ENCODE measurements around the gene C7orf25. TPM values are rescaled to one million over a fixed set of nuclear protein-coding genes. Genes with fewer than 3 reads are reported as not detected.

The C7orf25 gene
- total RNA-seq: 2.1 TPM

- Histone ChIP-seq H3K9ac (ENCODE audit: low read depth in 1 of 3, low read length in 3 of 3) (peak within 1 kb of the TSS; percentile 81 to 84 (median 82)), H3K4me1 (ENCODE audit: control insufficient read depth in 3 of 3, insufficient read depth in 3 of 3, low read length in 3 of 3) (peaks cover 8 to 19% (median 11%) of the 10 kb centered on the region in 3 donors), H3K36me3 (ENCODE audit: control insufficient read depth in 3 of 3, insufficient read depth in 3 of 3, low read length in 3 of 3) (peaks cover 4 to 17% (median 14%) of the 10 kb centered on the region in 3 donors), H3K27me3 (ENCODE audit: control insufficient read depth in 3 of 3, insufficient read depth in 3 of 3, low read length in 3 of 3) (no peaks in the 10 kb centered on the region), H3K9me3 (ENCODE audit: control insufficient read depth in 3 of 3, low read length in 3 of 3) (no peaks in the 10 kb centered on the region), H3K4me3 (ENCODE audit: low read length in 3 of 3) (peak within 1 kb of the TSS; percentile 80 to 86 (median 82)), H3K27ac (ENCODE audit: low read depth, low read length) (peak within 1 kb of the TSS; percentile 45)
Observed at GRCh38 chr7:42911454-42912447, at the start of gene C7orf25. C7orf25 (minus strand) TSS chr7:42912070; CDS start chr7:42910900, 1,170 bp downstream.

GRCh38 chr7:42961170-42961569 lies 49.3 kb upstream of the C7orf25 start:
- H3K27me3 ChIP-seq (ENCODE audit: control insufficient read depth in 3 of 3, insufficient read depth in 3 of 3, low read length in 3 of 3): no peaks in the 10 kb centered on the region
- no peak overlapping the region for H3K9ac ChIP-seq (ENCODE audit: low read depth in 1 of 3, low read length in 3 of 3)
- no peak overlapping the region for H3K4me3 ChIP-seq (ENCODE audit: low read length in 3 of 3)
- no peaks in the 10 kb centered on the region for H3K9me3 ChIP-seq (ENCODE audit: control insufficient read depth in 3 of 3, low read length in 3 of 3)
- no peaks in the 10 kb centered on the region for H3K4me1 ChIP-seq (ENCODE audit: control insufficient read depth in 3 of 3, insufficient read depth in 3 of 3, low read length in 3 of 3)
- H3K36me3 ChIP-seq (ENCODE audit: control insufficient read depth in 3 of 3, insufficient read depth in 3 of 3, low read length in 3 of 3): no peaks in the 10 kb centered on the region
- H3K27ac ChIP-seq (ENCODE audit: low read depth, low read length): no peak overlapping the region

DNA sequence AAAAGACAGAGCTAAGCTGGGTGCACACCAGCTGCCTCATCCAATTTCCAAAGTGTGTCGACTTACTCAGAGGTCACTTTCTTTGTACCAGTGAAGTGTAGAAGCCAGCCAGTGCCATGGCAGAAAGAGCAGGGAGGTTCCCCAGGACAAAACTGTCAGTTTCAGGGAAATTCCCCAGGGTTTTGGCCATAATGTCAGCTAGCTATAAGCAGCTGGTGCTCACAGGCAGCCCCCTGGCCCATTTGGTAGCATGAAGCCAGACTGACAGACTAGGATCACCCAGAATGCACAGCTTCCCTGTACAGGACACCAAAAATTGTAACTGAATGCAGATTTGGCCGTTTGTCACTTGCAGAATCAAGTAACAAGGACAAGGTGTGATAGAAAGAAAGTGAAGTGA lies 48.9 kb upstream of the C7orf25 start:
- Histone ChIP-seq H3K9me3 (ENCODE audit: control insufficient read depth in 3 of 3, low read length in 3 of 3) (no peaks in the 10 kb centered on the region), H3K27me3 (ENCODE audit: control insufficient read depth in 3 of 3, insufficient read depth in 3 of 3, low read length in 3 of 3) (no peaks in the 10 kb centered on the region), H3K4me3 (ENCODE audit: low read length in 3 of 3) (no peak overlapping the region), H3K27ac (ENCODE audit: low read depth, low read length) (no peak overlapping the region), H3K9ac (ENCODE audit: low read depth in 1 of 3, low read length in 3 of 3) (no peak overlapping the region), H3K4me1 (ENCODE audit: control insufficient read depth in 3 of 3, insufficient read depth in 3 of 3, low read length in 3 of 3) (no peaks in the 10 kb centered on the region), H3K36me3 (ENCODE audit: control insufficient read depth in 3 of 3, insufficient read depth in 3 of 3, low read length in 3 of 3) (no peaks in the 10 kb centered on the region)

DNA sequence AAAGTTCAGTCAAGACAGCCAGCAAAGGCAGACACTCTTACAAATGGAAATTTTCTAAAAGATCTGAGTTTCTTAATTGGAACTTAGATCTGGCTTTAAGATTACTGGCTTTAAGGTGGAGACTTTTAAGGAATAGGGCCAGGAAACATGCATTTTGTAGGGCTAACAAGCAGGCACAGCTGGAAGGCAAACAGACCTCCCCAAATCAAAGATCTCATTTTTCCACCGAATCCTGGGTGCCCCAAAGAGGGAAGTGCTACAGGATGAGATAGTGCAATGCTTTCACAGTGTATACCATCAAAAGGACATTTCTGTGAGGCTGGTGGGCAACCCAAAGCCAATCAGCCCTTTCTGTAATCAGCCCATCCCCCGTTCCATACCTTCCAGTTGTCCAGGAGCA lies 47.7 kb upstream of the C7orf25 start:
- H3K27me3 ChIP-seq (ENCODE audit: control insufficient read depth in 3 of 3, insufficient read depth in 3 of 3, low read length in 3 of 3): no peaks in the 10 kb centered on the region
- no peak overlapping the region for H3K27ac ChIP-seq (ENCODE audit: low read depth, low read length)
- H3K4me3 ChIP-seq (ENCODE audit: low read length in 3 of 3): no peak overlapping the region
- H3K9me3 ChIP-seq (ENCODE audit: control insufficient read depth in 3 of 3, low read length in 3 of 3): no peaks in the 10 kb centered on the region
- no peaks in the 10 kb centered on the region for H3K4me1 ChIP-seq (ENCODE audit: control insufficient read depth in 3 of 3, insufficient read depth in 3 of 3, low read length in 3 of 3)
- no peak overlapping the region for H3K9ac ChIP-seq (ENCODE audit: low read depth in 1 of 3, low read length in 3 of 3)
- H3K36me3 ChIP-seq (ENCODE audit: control insufficient read depth in 3 of 3, insufficient read depth in 3 of 3, low read length in 3 of 3): no peaks in the 10 kb centered on the region

DNA sequence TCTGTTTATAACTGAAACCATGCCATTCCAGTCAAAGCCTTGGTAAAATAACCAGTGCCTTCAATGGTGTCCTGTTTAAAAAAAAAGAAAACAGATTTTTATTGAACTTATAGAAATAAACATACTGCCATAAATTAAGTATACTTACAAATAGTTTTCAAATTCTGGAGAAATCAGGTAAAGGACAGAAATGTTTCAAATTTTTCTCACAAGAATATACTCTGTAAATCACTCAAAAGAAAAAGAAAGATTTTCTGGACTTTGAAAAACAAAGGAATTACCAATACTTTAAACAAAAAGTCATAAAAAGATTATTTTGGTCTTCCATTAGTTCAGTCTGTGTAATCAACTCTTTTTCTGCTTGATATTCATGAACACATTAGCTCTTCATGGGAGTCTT lies 44.2 kb upstream of the C7orf25 start:
- Histone ChIP-seq H3K27ac (ENCODE audit: low read depth, low read length) (no peak overlapping the region), H3K36me3 (ENCODE audit: control insufficient read depth in 3 of 3, insufficient read depth in 3 of 3, low read length in 3 of 3) (no peaks in the 10 kb centered on the region), H3K4me3 (ENCODE audit: low read length in 3 of 3) (no peak overlapping the region), H3K27me3 (ENCODE audit: control insufficient read depth in 3 of 3, insufficient read depth in 3 of 3, low read length in 3 of 3) (no peaks in the 10 kb centered on the region), H3K9ac (ENCODE audit: low read depth in 1 of 3, low read length in 3 of 3) (no peak overlapping the region), H3K4me1 (ENCODE audit: control insufficient read depth in 3 of 3, insufficient read depth in 3 of 3, low read length in 3 of 3) (no peaks in the 10 kb centered on the region), H3K9me3 (ENCODE audit: control insufficient read depth in 3 of 3, low read length in 3 of 3) (no peaks in the 10 kb centered on the region)

- H3K27me3 ChIP-seq (ENCODE audit: control insufficient read depth in 3 of 3, insufficient read depth in 3 of 3, low read length in 3 of 3): no peaks in the 10 kb centered on the region
- no peaks in the 10 kb centered on the region for H3K4me1 ChIP-seq (ENCODE audit: control insufficient read depth in 3 of 3, insufficient read depth in 3 of 3, low read length in 3 of 3)
- H3K9ac ChIP-seq (ENCODE audit: low read depth in 1 of 3, low read length in 3 of 3): no peak overlapping the region
- no peak overlapping the region for H3K27ac ChIP-seq (ENCODE audit: low read depth, low read length)
- H3K36me3 ChIP-seq (ENCODE audit: control insufficient read depth in 3 of 3, insufficient read depth in 3 of 3, low read length in 3 of 3): no peaks in the 10 kb centered on the region
- H3K4me3 ChIP-seq (ENCODE audit: low read length in 3 of 3): no peak overlapping the region
- H3K9me3 ChIP-seq (ENCODE audit: control insufficient read depth in 3 of 3, low read length in 3 of 3): no peaks in the 10 kb centered on the region
Observed at GRCh38 chr7:42953994-42954393, 42.1 kb upstream of the C7orf25 start.

- no peaks in the 10 kb centered on the region for H3K4me1 ChIP-seq (ENCODE audit: control insufficient read depth in 3 of 3, insufficient read depth in 3 of 3, low read length in 3 of 3)
- H3K9me3 ChIP-seq (ENCODE audit: control insufficient read depth in 3 of 3, low read length in 3 of 3): no peaks in the 10 kb centered on the region
- H3K36me3 ChIP-seq (ENCODE audit: control insufficient read depth in 3 of 3, insufficient read depth in 3 of 3, low read length in 3 of 3): no peaks in the 10 kb centered on the region
- no peaks in the 10 kb centered on the region for H3K27me3 ChIP-seq (ENCODE audit: control insufficient read depth in 3 of 3, insufficient read depth in 3 of 3, low read length in 3 of 3)
- no peak overlapping the region for H3K4me3 ChIP-seq (ENCODE audit: low read length in 3 of 3)
- H3K27ac ChIP-seq (ENCODE audit: low read depth, low read length): no peak overlapping the region
- no peak overlapping the region for H3K9ac ChIP-seq (ENCODE audit: low read depth in 1 of 3, low read length in 3 of 3)
Observed at GRCh38 chr7:42952328-42952727, 40.5 kb upstream of the C7orf25 start.

GRCh38 chr7:42950417-42950816 lies 38.5 kb upstream of the C7orf25 start:
- H3K4me1 ChIP-seq (ENCODE audit: control insufficient read depth in 3 of 3, insufficient read depth in 3 of 3, low read length in 3 of 3): no peaks in the 10 kb centered on the region
- H3K4me3 ChIP-seq (ENCODE audit: low read length in 3 of 3): no peak overlapping the region

GRCh38 chr7:42947521-42947920 lies 35.7 kb upstream of the C7orf25 start:
- Histone ChIP-seq H3K27ac (ENCODE audit: low read depth, low read length) (no peak overlapping the region), H3K36me3 (ENCODE audit: control insufficient read depth in 3 of 3, insufficient read depth in 3 of 3, low read length in 3 of 3) (no peaks in the 10 kb centered on the region), H3K27me3 (ENCODE audit: control insufficient read depth in 3 of 3, insufficient read depth in 3 of 3, low read length in 3 of 3) (no peaks in the 10 kb centered on the region), H3K9ac (ENCODE audit: low read depth in 1 of 3, low read length in 3 of 3) (no peak overlapping the region), H3K4me3 (ENCODE audit: low read length in 3 of 3) (no peak overlapping the region), H3K9me3 (ENCODE audit: control insufficient read depth in 3 of 3, low read length in 3 of 3) (no peaks in the 10 kb centered on the region), H3K4me1 (ENCODE audit: control insufficient read depth in 3 of 3, insufficient read depth in 3 of 3, low read length in 3 of 3) (no peaks in the 10 kb centered on the region)

More at GRCh38 chr7:42950417-42950816, 38.5 kb upstream of the C7orf25 start:
- Histone ChIP-seq H3K36me3 (ENCODE audit: control insufficient read depth in 3 of 3, insufficient read depth in 3 of 3, low read length in 3 of 3) (no peaks in the 10 kb centered on the region), H3K9ac (ENCODE audit: low read depth in 1 of 3, low read length in 3 of 3) (no peak overlapping the region), H3K9me3 (ENCODE audit: control insufficient read depth in 3 of 3, low read length in 3 of 3) (no peaks in the 10 kb centered on the region), H3K27me3 (ENCODE audit: control insufficient read depth in 3 of 3, insufficient read depth in 3 of 3, low read length in 3 of 3) (no peaks in the 10 kb centered on the region), H3K27ac (ENCODE audit: low read depth, low read length) (no peak overlapping the region)

GRCh38 chr7:42946627-42946950 lies 34.7 kb upstream of the C7orf25 start:
- Histone ChIP-seq H3K9me3 (ENCODE audit: control insufficient read depth in 3 of 3, low read length in 3 of 3) (no peaks in the 10 kb centered on the region), H3K36me3 (ENCODE audit: control insufficient read depth in 3 of 3, insufficient read depth in 3 of 3, low read length in 3 of 3) (no peaks in the 10 kb centered on the region), H3K4me3 (ENCODE audit: low read length in 3 of 3) (no peak overlapping the region), H3K27me3 (ENCODE audit: control insufficient read depth in 3 of 3, insufficient read depth in 3 of 3, low read length in 3 of 3) (no peaks in the 10 kb centered on the region), H3K4me1 (ENCODE audit: control insufficient read depth in 3 of 3, insufficient read depth in 3 of 3, low read length in 3 of 3) (no peaks in the 10 kb centered on the region), H3K9ac (ENCODE audit: low read depth in 1 of 3, low read length in 3 of 3) (no peak overlapping the region), H3K27ac (ENCODE audit: low read depth, low read length) (no peak overlapping the region)
